GM18498 (cell line): ENCODE data around the gene C6orf15.

Source experiments
- ATAC-seq: cut with Tn5 transposase; IDR thresholded peaks from one replicate; pipeline ENCODE4 v1.9.1; 2021; ENCODE audit warnings: mild to moderate bottlenecking, moderate library complexity; ENCODE audit not compliant: unreplicated experiment

Gene C6orf15

DNA sequence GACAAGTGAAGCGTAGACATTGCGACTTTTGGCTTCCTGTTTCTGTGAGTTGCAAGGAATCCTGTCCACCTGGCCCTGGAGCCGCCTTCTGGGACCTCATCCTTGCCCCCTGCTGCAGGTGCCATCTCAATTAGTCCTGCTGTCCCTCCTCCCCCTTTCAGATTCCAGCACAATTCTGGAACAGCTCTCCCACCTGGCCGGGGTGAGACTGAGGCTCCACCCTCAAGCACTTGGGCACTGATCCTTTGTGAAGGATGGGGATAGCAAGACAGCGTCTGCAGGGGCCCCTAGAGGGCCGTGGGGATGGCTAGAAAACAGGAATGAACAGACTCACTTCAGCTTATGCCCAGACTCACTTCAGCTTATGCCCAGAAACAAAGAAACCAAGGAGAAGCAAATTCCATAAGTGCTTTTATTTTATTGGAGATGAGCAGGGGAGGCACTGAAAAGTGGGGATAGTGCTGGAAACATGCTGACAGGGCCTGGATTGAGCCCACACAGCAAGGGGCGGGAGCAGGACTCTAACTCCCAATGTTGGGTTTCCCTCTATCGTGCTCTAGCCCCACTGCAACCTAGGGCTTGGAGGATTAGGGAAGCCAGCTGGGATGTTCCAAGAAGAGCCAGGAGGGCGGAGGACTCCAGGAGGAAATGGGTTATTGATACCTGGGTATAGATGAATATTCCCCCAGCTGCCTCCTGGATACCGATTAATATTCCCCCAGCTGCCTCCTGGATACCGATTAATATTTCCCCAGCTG lies 1.4 kb downstream of the C6orf15 start:
- ATAC-seq: no peak

DNA sequence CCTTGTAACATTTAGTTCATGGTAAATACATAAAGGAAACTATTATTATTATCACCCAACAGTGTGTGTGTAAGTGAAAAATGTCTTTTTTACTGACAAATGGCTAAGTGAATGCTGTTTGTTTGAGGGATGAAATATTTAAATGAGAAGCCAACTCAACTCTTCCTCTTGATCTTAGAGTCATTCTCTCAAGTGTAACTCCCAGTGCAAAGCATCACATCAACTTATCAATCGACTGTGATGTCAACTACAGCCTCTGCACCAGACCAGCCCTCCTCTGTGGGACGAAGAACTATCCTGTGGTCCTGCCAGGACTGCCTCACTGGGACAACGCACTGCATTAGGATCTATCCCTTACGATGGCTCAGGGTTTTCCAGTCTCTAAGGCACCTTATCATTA lies 5.3 kb downstream of the C6orf15 start:
- ATAC-seq: no peak

DNA sequence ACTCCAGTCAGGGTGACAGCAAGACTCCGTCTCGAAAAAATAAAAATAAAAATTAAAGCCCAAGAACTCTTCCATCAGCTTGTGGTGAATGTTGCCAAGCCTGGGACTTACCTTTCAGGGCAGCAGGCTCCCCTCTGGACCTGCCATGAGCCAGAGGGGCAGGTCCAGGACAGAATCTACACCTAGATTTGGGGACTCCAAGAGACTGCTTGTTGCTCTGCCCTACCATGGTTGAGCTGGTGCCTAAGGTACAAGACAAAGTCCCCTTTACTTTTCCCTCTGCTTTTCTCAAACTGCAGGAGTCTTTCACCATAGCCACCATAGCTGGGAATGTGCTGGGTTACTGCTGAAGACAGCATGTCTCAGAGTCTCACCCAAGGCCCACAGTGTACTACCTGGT lies 9.2 kb downstream of the C6orf15 start:
- no peak for ATAC-seq

DNA sequence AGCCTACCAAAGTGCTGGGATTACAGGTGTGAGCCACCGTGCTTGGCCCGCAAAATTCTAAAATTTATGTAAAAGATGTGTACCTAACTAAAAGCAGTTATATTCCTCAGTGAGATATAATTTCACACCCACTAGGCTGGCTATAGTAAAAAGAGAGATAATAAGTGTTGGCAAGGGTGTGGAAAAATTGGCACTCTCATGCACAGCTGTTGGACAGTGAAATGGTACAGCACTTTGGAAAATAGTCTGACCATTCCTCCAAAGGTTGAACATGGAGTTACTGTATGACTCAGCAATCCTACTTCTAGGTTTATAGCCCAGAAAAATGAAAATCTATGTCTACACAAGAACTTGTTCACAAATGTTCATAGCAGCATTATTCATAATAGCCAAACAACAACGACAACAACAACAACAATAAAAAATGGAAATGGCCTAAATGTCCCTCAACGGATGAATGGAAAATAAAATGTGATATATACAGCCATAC lies 13.9 kb downstream of the C6orf15 start:
- ATAC-seq: no peak

DNA sequence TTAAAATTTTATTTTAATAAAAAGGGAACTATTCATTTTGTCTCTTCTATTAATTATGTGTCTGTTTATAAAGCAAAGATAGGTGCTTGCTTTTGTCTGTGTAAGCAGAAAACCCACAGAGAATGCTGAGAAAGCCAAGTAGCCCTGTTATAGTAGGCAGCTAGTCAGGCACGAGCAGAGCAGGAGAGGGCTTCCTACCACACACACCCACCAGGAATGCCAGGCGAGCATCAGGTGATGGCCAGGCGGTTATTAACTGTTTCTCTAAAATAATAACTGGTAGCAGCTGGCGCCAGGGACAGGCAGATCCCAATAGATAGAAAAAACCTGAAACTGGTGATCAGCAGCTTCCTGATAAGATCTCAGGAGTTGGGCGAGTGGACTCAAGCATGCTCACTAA lies 15.7 kb downstream of the C6orf15 start:
- no peak for ATAC-seq

DNA sequence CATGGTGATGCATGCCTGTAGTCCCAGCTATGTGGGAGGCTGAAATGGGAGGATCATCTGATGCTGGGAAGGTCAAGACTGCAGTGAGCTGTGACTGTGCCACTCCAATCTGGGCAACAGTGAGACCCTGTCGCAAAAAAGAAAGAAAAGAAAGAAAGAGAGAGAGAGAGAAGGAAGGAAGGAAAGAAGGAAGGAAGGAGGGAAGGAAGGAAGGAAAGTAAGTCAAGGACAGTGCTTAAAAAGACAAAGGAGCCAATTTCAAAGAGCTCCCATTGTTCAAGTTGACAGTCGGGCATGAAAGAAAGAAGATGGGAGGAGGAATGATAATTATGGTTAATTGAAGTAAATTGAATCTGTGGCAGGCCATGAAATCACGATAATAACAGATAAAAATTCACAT lies 16.2 kb downstream of the C6orf15 start:
- no peak for ATAC-seq

DNA sequence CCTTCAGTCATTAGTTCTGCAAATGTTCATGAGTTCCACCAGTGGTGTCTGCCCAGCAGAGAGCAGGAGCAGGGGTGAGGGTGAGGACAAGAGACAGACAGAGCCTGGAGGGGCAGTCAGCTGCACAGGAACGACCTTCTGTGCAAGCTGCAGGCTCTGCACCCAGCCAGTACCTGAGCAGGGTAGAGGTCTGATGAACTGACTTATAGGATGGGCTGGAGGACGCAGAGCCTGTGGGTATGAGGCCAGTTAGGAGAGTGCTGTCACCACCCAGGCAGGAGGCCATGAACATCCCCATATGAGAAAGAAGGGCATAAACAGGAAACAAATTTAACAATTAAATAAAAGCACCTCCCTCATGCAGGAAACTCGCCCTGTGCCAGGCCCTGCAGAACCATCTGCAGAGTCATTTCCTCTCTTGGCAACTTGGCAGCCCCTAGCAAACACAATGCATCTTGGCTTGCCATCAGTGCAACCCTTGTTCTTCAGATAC lies 17.9 kb downstream of the C6orf15 start:
- ATAC-seq: no peak

DNA sequence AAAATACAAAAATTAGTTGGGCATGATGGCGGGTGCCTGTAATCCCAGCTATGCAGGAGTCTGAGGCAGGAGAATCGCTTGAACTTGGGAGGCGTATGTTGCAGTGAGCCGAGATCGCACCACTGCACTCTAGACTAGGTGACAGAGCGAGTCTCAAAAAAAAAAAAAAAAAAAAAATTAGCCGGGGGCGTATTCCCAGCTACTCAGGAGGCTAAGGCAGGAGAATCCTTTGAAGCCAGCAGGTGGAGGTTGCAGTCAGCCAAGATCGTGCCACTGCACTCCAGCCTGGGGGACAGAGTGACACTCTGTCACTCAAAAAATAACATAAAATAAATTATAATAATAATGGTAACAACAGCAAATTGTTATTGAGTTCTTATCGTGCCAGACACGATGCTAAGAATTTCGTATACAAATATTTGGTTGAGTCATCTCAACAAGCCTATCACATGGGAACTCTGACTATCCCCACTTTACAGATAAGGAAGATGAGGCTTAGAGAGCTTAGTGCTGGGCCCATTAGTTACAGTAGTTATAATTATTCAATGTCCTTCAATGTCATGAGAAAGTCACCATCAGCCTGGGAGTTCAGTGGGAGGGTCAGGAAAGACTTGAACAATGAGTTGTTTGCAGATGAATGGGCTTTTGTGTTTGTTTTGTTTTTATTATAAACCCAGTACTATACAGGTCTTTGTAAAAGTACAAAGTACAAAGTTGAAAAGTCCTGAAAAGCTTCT lies 19.4 kb downstream of the C6orf15 start:
- ATAC-seq: no peak

DNA sequence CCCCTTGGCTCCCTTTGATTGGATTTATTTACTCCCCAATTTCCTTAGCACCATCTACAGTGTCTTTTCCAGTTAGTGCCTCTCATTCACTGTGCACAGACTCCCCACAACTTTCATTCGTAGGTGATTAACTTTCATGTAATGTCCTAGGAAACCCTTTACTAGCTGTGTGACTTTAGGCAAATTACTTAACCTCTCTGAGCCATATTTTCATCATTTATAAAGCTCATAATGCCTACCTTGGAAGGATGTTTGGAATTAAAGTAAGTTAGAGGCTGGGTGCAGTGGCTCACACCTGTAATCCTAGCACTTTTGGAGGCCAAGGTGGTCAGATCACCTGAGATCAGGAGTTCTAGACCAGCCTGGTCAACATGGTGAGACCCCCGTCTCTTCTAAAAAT lies 20.1 kb downstream of the C6orf15 start:
- no peak for ATAC-seq

DNA sequence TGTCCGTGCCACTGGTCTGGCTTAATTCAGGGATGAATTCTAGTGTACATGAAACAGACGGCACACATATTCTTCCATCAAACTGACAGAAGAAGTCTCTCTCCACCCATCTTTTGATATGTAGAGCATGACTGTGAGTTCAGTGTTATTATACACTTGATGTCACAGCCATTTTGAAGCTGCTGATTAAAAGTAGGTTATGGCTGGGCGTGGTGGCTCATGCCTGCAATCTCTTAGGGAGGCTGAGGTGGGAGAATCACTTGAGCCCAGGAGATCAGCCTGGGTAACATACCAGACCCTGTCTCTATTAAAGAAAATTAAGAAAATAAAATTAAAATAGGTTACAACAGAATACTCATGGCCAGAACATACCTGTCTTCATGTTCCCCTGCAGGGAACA lies 20.7 kb downstream of the C6orf15 start:
- ATAC-seq: no peak

DNA sequence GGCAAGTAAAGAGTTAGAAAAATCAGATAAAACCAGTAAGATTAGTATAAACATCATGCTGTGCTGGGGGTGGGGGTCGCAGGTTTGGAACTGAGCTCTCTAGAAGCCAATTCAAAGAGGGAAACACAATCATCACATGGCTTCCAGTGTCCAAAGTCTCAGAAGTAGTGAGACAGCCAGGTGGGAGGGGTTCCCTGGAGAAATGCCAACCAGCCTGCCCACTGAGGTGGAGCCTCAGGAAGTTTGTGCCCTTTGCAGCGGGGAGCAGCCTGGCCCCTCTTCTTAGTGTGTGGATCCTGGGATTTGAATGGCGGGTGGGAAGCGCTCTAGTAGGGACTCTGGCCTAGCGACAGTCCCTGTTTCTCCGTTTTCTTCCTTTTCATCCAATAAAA lies 21.4 kb downstream of the C6orf15 start:
- ATAC-seq: no peak

DNA sequence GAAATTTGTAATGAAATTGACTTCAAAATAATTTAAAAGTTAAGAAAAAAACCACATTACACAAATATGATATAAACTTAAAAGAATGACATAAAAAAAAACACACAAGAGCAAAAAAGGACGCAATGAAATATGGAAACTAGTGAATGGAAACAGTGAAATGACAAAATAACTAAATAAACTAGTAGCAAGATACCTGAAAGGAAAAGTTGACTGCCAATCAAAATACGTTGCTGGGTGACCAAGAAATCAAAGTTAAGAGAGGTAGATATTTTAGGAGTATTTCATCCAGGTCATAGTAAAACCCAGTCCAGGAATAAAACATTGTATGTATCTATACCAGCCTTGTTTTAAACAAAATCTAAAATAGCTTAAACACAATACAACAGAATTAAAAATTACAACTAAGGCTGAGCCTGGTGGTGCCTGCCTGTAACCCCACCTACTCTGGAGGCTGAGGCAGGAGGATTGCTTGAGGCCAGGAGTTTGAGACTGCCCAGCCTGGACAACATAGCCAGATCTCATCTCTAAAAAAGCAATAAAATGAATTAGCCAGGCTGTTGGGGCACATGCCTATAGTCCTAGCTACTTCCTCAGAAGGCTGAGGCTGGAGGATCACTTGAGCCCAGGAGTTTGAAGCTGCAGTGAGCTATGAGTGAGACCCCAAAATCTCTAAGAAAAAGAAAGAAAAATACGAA lies 22.0 kb downstream of the C6orf15 start:
- no peak for ATAC-seq

DNA sequence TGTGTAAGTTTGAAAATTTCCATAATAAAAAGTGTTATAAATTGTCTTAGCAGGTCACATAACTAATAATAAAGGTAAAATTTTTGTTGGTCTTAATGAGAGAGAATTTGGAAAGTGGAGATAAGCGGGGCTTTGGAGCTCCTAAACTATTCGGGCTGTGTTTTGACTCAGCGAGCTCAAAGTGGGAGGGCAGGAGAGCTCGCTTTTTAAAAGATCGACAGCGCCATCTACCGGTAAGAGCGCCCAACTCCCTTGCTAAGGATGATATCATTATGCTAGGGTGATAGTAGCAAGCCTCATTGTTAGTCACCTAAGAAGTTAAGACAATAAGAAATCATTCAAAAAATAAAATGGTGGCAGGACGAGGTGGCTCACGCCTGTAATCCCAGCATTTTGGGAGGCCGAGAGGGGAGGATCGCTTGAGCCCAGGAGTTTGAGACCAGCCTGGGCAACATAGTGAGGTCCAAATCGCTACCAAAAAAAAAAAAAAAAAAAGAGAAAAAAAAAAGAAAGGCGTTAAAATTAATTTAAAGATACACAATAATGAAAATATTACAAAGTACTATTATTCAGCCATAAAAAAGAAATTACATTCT lies 24.8 kb downstream of the C6orf15 start:
- no peak for ATAC-seq

DNA sequence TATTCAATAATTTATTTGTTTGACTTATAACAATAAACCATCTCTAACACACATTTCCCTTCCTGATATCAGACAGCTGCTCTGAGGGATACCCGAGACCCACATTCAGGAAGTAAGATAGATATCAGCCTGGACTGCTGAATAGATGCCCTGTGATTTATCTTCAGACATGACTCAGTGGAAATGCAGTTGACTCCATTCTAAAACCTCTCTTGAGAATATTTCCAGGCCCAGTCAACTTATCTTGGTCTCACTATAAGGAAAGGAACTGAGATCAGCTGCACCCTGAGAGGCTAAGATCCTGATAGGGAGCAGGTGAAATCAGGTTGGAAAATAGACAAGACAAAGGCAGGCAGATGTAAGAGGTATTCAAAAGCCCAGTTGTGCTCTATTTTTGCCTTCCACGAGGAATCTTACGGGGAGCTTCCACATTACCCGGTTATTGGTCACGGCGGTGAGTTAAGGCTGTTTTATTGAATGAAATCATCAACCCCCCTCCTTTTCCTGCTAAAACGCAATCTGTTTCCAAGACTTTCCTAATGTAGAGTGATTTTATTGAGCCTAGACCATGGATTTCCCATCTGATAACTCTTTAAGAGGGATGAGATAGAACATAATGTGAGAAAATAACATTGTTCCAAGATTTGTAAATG lies 25.5 kb downstream of the C6orf15 start:
- ATAC-seq: no peak

DNA sequence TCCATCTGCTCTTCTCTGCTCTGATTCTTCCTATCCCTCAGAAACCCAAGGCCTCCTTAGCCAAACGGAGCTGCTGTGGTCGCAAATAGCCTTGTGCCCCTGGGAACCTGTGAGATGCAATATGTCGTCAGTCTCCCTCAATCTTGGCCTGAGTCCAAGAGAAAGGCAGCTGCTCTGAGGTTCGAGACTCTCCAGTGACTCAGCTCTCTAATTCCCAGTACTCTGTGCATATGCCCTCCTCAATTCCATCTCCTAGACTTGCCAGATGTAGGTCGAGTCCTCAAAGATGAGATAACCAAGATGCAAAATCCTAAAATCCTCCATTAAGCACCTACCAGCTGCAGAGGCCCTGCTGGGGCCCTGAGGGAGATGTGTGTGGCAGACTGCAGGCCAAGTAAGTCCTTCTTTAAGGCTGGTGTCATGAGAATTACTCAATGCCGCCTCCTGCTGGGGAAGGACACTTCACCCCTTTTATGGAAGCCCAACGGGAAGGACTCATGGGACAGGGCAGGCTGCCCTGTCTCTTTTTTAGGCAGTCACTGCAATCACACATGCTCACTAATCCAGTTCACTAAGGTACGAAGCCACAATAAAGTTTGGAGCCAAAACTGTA lies 28.5 kb downstream of the C6orf15 start:
- no peak for ATAC-seq

DNA sequence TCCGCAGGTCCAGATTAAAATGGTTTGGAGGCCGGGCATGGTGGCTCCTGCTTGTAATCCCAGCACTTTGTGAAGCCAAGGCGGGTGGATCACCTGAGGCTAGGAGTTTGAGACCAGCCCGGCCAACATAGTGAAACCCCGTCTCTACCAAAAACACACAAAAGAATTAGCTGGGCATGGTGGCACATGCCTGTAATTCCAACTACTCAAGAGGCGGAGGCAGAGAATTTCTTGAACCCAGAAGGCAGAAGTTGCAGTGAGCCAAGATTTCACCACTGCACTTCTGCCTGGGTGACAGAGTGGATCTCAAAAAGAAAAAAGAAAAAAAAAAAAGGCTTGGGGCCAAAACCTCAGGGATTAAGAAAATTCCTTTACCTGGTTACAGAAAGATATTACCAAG lies 30.5 kb downstream of the C6orf15 start:
- no peak for ATAC-seq

DNA sequence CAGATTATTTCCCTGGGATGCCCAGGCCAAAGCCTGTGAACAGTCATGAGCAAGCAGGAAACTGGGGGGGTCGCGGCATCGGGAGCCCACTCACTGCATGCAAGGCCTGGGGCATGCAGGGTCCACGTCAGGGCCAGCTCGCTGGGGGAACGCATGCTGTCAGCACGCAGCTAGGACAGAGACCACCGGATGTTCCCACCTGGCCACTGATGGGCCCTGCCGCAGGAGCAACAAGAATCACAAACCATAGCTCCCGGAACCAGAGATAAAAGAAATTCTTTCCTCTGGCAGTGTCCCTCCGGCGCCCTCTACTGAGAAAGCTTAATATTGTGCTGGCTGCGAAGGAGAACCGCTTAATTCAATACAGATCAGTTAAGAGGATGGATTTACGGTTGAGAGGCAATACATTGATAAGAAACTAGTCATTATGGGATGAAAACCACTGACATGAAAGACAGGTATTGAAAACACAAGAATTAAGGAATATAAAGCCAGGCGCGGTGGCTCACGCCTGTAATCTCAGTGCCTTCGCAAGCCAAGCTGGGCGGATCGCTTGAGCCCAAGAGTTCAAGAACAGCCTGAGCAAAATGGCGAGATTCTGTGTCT lies 32.6 kb downstream of the C6orf15 start:
- no peak for ATAC-seq

DNA sequence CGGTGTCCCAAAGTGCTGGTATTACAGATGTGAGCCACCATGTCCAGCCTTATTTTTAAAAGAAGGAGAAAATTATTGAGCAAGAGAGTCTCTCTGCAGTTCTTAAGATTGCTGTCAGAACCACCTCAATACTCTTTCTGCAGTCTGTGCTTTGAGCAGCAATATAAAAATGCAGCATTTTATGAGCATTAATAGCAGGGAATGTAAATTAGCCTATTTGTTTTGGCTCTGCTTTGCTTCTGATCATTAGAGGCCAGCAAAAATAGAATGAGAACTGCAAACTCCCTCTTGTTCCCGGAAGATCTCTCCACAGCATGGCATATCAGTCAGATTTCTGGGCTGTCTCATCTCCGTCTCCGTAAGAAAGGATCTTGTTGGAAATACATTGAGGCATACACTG lies 35.8 kb downstream of the C6orf15 start:
- ATAC-seq: no peak

DNA sequence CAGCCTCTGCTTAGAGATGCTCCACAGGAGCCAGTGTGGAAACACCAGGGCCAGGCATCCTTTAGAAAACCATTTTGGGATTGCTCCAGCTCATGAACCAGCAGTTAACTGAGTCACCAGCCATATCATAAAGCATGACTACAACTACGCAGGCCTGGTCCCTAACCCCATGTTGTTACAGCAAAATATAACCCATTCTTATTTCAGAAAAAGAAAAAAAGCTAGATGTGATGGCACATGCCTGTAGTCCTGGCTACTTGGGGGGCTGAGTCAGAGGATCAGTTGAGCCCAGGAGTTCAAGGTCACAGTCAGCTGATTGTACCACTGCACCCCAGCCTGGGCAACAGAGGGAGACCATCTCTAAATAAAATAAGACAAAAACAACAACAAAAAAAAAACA lies 36.8 kb downstream of the C6orf15 start:
- ATAC-seq: no peak

DNA sequence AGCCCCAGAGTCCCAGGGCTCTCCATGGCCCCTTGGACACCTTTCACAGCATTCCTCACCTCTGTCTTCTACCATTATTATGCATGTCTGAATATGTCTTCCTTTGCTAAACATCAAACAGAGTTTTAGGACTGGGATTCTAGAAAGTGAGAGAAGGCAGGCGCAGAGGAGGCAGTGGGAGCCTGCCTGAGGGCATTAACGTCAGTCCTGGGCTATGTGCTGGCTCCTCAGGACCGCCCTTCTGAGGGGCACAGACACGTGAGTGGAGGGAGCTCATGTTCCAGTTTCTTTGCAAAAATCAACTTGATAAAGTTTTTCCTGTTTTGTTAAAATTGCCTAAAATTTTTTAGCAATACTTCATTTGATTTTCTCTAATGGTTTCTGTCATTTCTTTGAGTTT lies 38.0 kb downstream of the C6orf15 start:
- no peak for ATAC-seq
